GM21381 (cell line): Measurements from ENCODE around the gene ADAMTSL4.

Experiments used
- ATAC-seq: cut with Tn5 transposase; IDR thresholded peaks from one replicate; pipeline ENCODE4 v1.9.1; 2021; ENCODE audit warnings: mild to moderate bottlenecking, moderate library complexity; ENCODE audit not compliant: unreplicated experiment

The ADAMTSL4 gene

DNA sequence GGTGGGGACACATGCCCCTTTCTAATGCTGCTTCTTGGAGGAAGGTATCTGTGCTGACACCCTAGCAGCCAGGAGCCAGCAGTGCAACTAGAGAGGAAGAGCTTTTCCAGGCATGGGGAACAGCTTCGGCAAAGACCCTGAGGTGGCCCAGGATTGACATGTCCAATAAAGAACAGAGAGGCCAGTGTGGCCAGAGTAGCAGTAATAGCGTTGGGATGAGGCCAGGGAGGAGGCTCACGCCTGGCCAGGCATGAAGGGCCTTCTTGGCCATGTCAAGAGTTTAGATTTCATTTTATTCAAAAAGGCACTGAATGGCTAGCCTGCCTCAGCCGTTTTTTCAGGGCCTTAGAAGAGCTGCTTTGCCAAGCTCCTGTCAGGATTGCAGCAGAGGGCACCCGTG is 16.3 kb upstream of the ADAMTSL4 start:
- ATAC-seq, result no peak

DNA sequence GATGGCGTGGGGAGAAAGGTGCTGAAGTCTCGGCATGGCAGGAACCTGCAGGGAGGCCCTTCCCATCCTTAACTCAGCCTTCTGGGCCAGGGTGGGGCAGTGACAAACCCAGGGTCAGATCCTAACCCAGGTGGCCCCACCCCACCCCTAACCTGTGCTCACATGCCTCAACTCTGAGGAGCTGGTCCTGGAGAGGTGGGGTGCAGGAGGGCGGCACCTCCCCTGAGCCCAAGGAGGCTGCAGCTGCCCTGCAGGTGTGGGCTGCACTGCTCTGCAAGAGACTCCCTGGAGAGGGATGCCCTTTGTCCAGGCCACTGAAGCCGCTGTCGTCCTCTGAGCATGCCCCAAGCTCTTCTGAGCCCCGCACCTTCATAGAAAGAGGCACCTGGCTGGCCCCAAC is 15.2 kb upstream of the ADAMTSL4 start:
- no peak for ATAC-seq

GRCh38 chr1:150535511-150536287 is 13.5 kb upstream of the ADAMTSL4 start:
- no peak for ATAC-seq

DNA sequence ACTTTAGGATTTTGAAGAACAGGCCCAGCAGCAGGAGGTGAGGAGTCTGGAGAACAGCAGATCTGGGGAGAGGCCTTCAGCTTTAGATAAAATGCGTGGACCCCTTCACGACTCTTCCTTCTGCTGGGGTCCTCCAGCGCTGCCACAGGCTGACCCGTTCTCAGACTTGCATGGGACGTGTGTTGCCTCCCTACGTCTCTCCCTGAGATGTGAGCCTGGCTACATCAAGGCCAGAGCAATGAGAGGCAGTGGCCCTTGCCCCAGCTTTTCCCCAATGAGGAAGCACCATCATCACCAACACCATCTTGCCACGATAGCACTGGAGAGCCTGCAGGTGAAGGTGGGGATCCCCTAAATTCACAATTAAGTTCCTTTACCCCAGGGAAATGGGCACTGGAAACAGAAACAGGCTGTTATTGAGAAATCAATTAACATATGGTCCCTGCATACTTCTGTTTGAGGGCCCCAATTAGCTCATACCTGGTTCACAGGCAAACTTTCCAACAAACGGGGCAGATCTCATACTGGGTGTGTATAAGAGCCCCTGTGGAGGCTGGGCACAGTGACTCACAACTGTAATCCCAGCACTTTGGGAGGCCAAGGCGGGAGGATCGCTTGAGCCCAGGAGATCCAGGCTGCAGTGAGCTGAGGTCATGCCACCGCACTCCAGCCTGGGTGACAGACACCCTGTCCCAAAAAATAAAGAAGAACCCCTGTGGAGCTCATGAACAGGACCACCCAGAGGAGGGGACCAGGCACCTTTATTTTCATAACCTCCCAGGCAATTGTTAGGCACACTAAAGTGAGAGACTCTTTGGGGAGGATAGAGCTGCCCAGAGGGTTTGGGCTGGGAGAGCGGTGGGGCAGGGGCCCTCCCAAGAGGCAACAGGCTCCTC is 12.1 kb upstream of the ADAMTSL4 start:
- ATAC-seq, result no peak

DNA sequence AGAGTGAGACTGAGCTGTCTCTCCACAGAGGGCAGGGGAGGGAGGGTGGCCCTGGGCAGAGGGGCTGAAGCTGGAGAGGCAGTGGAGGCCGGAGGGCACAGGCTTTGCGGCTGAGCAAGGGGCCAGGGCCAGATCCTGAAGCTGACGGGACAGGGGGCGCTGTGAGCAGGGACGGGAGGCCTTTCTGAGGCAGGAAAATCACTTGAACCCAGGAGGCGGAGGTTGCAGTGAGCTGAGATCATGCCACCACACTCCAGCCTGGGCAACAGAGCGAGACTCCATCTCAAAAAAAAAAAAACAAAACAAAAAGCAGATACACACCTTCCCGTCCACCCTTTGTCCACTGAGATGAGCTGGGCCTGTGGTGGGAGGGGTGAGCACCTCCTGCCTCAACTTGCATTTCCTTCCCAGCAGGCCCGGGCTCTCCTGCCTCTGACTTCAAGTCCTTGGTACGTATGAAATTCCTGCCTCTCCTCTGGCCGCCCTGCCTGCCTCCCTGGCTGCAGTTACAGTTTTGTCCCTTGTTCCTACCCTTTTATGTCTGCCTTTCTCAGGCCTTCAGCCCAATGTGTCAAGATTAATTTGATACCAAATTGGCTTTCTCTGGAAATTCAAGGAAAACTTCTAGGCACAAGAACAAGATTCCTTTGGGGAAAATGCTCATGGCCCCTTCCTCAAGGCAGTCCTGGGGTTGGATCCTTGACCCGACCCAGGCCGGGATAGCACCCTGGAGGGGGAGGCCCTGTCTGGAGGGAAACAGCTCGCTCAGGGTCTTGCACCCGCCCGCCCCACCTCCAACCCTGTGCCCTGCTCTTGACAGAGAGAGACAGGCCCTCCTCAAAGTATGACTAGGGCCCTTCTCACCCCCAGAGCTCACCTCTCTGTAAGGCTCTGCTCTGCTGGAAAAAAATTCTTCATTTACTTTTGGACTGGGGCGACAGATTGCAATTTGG is 11.2 kb upstream of the ADAMTSL4 start:
- no peak for ATAC-seq

GRCh38 chr1:150543500-150544143 is 5.6 kb upstream of the ADAMTSL4 start:
- no peak for ATAC-seq

GRCh38 chr1:150544204-150544603 is 5.0 kb upstream of the ADAMTSL4 start:
- ATAC-seq, result no peak

DNA sequence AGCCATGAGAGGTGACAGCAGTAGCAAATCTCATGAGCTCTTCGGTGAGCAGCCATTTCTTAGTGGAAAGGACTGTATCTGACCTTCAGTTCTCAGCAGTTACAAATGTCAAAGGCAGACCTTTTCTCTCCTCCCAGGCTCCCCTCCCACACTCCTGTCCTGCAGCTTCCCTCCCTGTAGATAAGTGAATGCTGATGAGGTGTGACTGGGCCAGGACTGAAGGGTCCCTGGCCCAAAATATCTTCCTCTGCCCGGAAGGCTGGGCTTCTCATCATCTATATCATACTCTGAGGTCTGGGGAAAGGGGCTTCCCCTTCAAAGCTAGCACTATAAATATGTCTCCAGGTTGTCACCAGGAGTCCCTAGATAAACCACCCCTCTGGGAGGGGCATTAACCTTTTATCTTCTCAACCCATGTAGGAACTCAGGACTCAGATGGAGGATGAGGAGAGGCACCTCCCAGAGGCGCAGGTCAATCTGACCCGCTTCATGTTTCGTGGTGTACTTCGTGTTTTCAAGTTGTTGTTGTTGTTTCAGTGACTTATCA is 3.6 kb upstream of the ADAMTSL4 start:
- ATAC-seq, result no peak

- no peak for ATAC-seq
Measured at GRCh38 chr1:150546294-150546937, 2.8 kb upstream of the ADAMTSL4 start.

DNA sequence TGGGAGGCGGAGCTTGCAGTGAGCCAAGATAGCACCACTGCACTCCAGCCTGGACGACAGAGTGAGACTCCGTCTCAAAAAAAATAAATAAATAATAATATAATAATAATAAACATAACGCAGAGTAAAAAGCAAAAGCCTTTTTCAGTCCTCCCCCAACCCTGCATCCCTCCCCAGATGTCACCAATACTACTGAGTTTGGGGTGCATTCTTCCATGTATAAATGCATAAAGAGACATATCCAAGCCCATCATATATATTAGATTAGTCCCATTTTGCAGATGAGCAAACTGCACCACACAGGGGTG is 930 bp upstream of the ADAMTSL4 start:
- no peak for ATAC-seq

- no peak for ATAC-seq
Measured at GRCh38 chr1:150549496-150550221, 451 bp downstream of the ADAMTSL4 start.

GRCh38 chr1:150550222-150551050 is 1.2 kb downstream of the ADAMTSL4 start:
- no peak for ATAC-seq

- ATAC-seq, result no peak
Measured at GRCh38 chr1:150551051-150551783, 2.0 kb downstream of the ADAMTSL4 start.

DNA sequence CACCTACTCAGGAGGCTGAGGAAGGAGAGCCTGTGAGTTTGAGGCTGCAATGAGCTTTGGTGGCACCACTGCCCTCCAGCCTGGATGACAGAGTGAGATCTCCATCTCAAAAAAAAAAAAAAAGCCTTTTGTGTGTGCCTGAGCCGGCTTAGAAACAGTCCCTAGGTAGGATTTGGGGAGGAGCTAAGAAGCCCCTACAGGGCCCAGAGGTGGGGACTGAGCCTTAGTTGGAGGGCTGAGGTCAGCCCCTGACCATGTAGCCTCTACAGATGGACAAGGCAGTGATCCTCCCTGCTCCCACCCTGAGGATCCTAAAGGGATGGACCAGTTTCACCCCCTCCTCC is 2.5 kb downstream of the ADAMTSL4 start:
- no peak for ATAC-seq

DNA sequence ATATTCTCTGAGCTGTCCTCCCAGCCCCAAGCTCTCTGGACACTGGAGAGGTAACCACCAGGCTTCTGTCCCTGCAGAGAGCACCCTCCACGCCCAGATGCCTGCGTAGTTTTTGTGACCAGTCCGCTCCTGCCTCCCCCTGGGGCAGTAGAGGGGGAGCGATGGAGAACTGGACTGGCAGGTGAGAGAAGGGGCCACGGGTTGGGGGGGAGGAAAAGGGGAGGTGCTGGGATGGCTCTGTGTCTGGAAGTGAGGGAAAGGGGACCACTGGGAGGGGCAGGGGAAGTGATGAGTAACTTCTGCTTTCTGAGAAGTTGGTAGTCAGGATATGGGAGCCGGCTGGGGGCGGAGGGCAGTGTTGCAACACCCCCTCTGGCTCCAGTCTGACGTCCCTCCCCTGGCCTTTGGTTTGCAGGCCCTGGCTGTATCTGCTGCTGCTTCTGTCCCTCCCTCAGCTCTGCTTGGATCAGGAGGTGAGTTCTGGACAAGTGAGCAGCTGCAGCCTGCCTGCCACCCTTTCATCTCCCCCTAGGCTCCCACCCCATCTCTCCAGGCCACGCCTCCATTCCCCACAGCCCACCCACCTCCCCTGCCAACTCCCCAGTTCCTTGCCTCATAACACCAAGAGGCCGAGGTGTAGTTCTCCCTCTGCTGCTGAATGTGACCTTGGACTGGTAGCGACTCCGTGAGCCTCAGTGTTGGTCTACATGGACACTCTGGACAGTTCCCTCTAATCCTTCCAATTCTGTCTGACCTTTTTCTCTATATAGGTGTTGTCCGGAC is 3.1 kb downstream of the ADAMTSL4 start:
- no peak for ATAC-seq

GRCh38 chr1:150552911-150553289 is 3.7 kb downstream of the ADAMTSL4 start:
- ATAC-seq, result no peak
